Loucy (cell line): ENCODE measurements around the gene PFDN4.

Source experiments
- CTCF ChIP-seq: fragments of 200-600 bp; sonication (generic); conservative IDR thresholded peaks from 2 replicates; pipeline ENCODE4 v1.5.1; 2014; ENCODE audit warnings: mild to moderate bottlenecking, antibody characterized with exemption, low read length
- EZH2phosphoT487 ChIP-seq: fragments of 200-600 bp; IDR thresholded peaks from 2 replicates; pipeline ENCODE4 v1.6.1; 2018; ENCODE audit warnings: antibody characterized with exemption, mild to moderate bottlenecking, moderate library complexity, borderline replicate concordance

GRCh38 chr20:54165014-54165413, 42.9 kb upstream of the PFDN4 start:
- TF ChIP-seq CTCF, result no peak
- no peak for TF ChIP-seq EZH2phosphoT487
